GM23338 (cell line): ENCODE data around the gene SRP68. TPM values are rescaled to one million over a fixed set of nuclear protein-coding genes. Genes with fewer than 3 reads are reported as not detected.

Experiments
- ATAC-seq: fragments of 200-7000 bp; cut with Tn5 transposase; 3 replicates; pipeline ENCODE4 v1.9.1; 2020
- DNase-seq: peaks from one replicate; pipeline ENCODE4 v3.0.0-alpha.2; 2015; ENCODE audit warnings: low spot score
- H2AFZ ChIP-seq: fragments of 200-600 bp; sonication (generic); 2 replicates; pipeline ENCODE4 v1.8.0; 2016; ENCODE audit warnings: antibody characterized with exemption, mild to moderate bottlenecking, moderate library complexity
- H3F3A ChIP-seq: fragments of 200-600 bp; sonication (generic); replicated peaks from 2 replicates; pipeline ENCODE4 v1.8.0; 2017; ENCODE audit warnings: antibody characterized with exemption, mixed run types, low read depth
- H3K27ac ChIP-seq: fragments of 200-600 bp; sonication (generic); 2 replicates; pipeline ENCODE4 v1.6.1; 2016; ENCODE audit warnings: low read depth
- H3K27me3 ChIP-seq: fragments of 200-600 bp; sonication (generic); 2 replicates; pipeline ENCODE4 v1.8.0; 2016; ENCODE audit warnings: mild to moderate bottlenecking, mixed run types, moderate library complexity; ENCODE audit not compliant: insufficient read depth
- H3K36me3 ChIP-seq: fragments of 200-600 bp; sonication (generic); 2 replicates; pipeline ENCODE4 v1.8.0; 2016; ENCODE audit warnings: mild to moderate bottlenecking; ENCODE audit not compliant: insufficient read depth
- H3K4me1 ChIP-seq: fragments of 200-600 bp; sonication (generic); 2 replicates; pipeline ENCODE4 v1.8.0; 2016; ENCODE audit warnings: mild to moderate bottlenecking, moderate library complexity; ENCODE audit not compliant: insufficient read depth
- H3K4me2 ChIP-seq: fragments of 200-600 bp; sonication (generic); 2 replicates; pipeline ENCODE4 v1.7.1; 2017; ENCODE audit warnings: mixed run types
- H3K4me3 ChIP-seq: fragments of 200-600 bp; sonication (generic); 2 replicates; pipeline ENCODE4 v1.6.1; 2016; ENCODE audit warnings: mixed run types
- H3K79me2 ChIP-seq: fragments of 200-600 bp; sonication (generic); replicated peaks from 2 replicates; pipeline ENCODE4 v1.8.0; 2017; ENCODE audit warnings: mild to moderate bottlenecking; ENCODE audit not compliant: insufficient read depth
- H3K9me2 ChIP-seq: fragments of 200-600 bp; sonication (generic); 2 replicates; pipeline ENCODE4 v1.8.0; 2017; ENCODE audit not compliant: insufficient read depth
- H4K20me1 ChIP-seq: fragments of 200-600 bp; sonication (generic); replicated peaks from 2 replicates; pipeline ENCODE4 v1.8.0; 2017; ENCODE audit warnings: mild to moderate bottlenecking; ENCODE audit not compliant: insufficient read depth
- H3K27ac Mint-ChIP-seq: 2 replicates; pipeline ENCODE4 v1.8.0; 2020; ENCODE audit warnings: inconsistent platforms, mild to moderate bottlenecking, moderate library complexity, mixed read lengths
- H3K27me3 Mint-ChIP-seq: 3 replicates; pipeline ENCODE4 v1.8.0; 2022; ENCODE audit warnings: low read depth, mild to moderate bottlenecking, moderate library complexity, mixed read lengths, inconsistent platforms; ENCODE audit not compliant: insufficient read depth, poor library complexity
- H3K36me3 Mint-ChIP-seq: 3 replicates; pipeline ENCODE4 v1.8.0; 2021; ENCODE audit warnings: low read depth, mild to moderate bottlenecking, inconsistent platforms, moderate library complexity, mixed read lengths
- H3K4me1 Mint-ChIP-seq: 3 replicates; pipeline ENCODE4 v1.8.0; 2020; ENCODE audit warnings: mild to moderate bottlenecking, inconsistent platforms, mixed read lengths
- H3K4me3 Mint-ChIP-seq: 3 replicates; pipeline ENCODE4 v1.8.0; 2021; ENCODE audit warnings: moderate library complexity, mild to moderate bottlenecking, inconsistent platforms, mixed read lengths
- H3K9me3 Mint-ChIP-seq: 3 replicates; pipeline ENCODE4 v1.8.0; 2020; ENCODE audit warnings: moderate library complexity, mild to moderate bottlenecking, inconsistent platforms, mixed read lengths
- CREB1 ChIP-seq: fragments of 250-450 bp; sonication (Bioruptor Pico); IDR thresholded peaks from 2 replicates; pipeline ENCODE4 v1.5.0; 2020; ENCODE audit warnings: low read depth, mild to moderate bottlenecking, moderate library complexity
- CTCF ChIP-seq, 2 experiments: fragments of 200-600 bp in 1 of 2; sonication (generic) in 1 of 2; conservative IDR thresholded peaks; 2 replicates each; pipeline versions ENCODE4 v1.5.1 to v1.6.1; 2016 to 2017; ENCODE audit warnings: antibody characterized with exemption in 2 of 2, low read depth in 2 of 2, mild to moderate bottlenecking in 2 of 2, moderate library complexity in 1 of 2
- ETS1 ChIP-seq: IDR thresholded peaks from 2 replicates; pipeline ENCODE4 v1.6.1; 2016; ENCODE audit warnings: antibody characterized with exemption
- EZH2 ChIP-seq: fragments of 200-600 bp; sonication (generic); IDR thresholded peaks from one replicate; pipeline ENCODE4 v1.8.0; 2017; ENCODE audit warnings: antibody characterized with exemption, mild to moderate bottlenecking, low read depth; ENCODE audit not compliant: unreplicated experiment
- EZH2phosphoT487 ChIP-seq: fragments of 200-600 bp; sonication (generic); IDR thresholded peaks from one replicate; pipeline ENCODE4 v1.8.1; 2018; ENCODE audit warnings: antibody characterized with exemption; ENCODE audit not compliant: unreplicated experiment
- POLR2AphosphoS5 ChIP-seq: IDR thresholded peaks from 2 replicates; pipeline ENCODE4 v1.6.1; 2016; ENCODE audit warnings: antibody characterized with exemption, low read depth
- ZNF462 ChIP-seq: fragments of 250-450 bp; sonication (Bioruptor Pico); IDR thresholded peaks from 2 replicates; pipeline ENCODE4 v1.5.0; 2020; ENCODE audit warnings: mild to moderate bottlenecking, moderate library complexity
- polyA plus RNA-seq: library from polyadenylated mRNA; unstranded; fragments of >200 nt; fragmentation: Nextera tagmentation; extraction: Ambion mirVana; gene quantifications from 2 replicates; pipeline ENCODE4 v1.2.1, GENCODE V29; 2016
- total RNA-seq: library from RNA; depleted of rRNA; stranded (reverse); fragments of >200 nt; shearing (Covaris generic); gene quantifications from 2 replicates; pipeline ENCODE4 v1.2.3, GENCODE V29; 2014

The SRP68 gene
- total and polyA plus RNA-seq, 2 experiments from 2014 or later: 30.7 to 62.8 TPM

- Histone ChIP-seq H3K9me2 (no peaks in the 10 kb centered on the region), H3K4me2 (no peak overlapping the region), H3F3A (peaks cover 7% of the 10 kb centered on the region; the same call in 1 of the 2 replicates), H3K36me3 (no peaks in the 10 kb centered on the region), H3K4me1 (peaks cover 8% of the 10 kb centered on the region; the same call in 1 of the 2 replicates), H3K79me2 (no peaks in the 10 kb centered on the region), H3K27ac (no peak overlapping the region), H4K20me1 (no peaks in the 10 kb centered on the region), H2AFZ (no peak overlapping the region), H3K4me3 (no peak overlapping the region), H3K27me3 (no peaks in the 10 kb centered on the region)
- Mint-ChIP-seq H3K9me3 (peaks cover 4% of the 10 kb centered on the region; the same call in 2 of the 3 replicates), H3K4me1 (peaks cover 8% of the 10 kb centered on the region), H3K4me3 (no peak overlapping the region), H3K27ac (no peak overlapping the region), H3K27me3 (peaks cover 10% of the 10 kb centered on the region), H3K36me3 (no peaks in the 10 kb centered on the region)
- ATAC-seq (no peak), DNase-seq (no peak)
- TF ChIP-seq POLR2AphosphoS5 (no peak), EZH2phosphoT487 (no peak), EZH2 (no peak)
Observed at GRCh38 chr17:76115138-76115754, 42.9 kb upstream of the SRP68 start.

GRCh38 chr17:76111956-76112355 is 39.6 kb upstream of the SRP68 start:
- peaks cover 4% of the 10 kb centered on the region for H3K27me3 Mint-ChIP-seq
- no peak overlapping the region; the same call in 1 of the 2 replicates for H3K27ac Mint-ChIP-seq
- DNase-seq (no peak), ATAC-seq (no peak)
- TF ChIP-seq ETS1: no peak
- no peak for TF ChIP-seq CREB1 (CRISPR knock-in tag)
- no peak for TF ChIP-seq CTCF (conservative IDR thresholded peaks at IDR 0.05; ENCODE audit: low read depth in 2 of 2)
- no peak for TF ChIP-seq ZNF462 (CRISPR knock-in tag)
- H3K9me3 Mint-ChIP-seq: peaks cover 4% of the 10 kb centered on the region; the same call in 2 of the 3 replicates
- Histone ChIP-seq H3K36me3 (no peaks in the 10 kb centered on the region), H3K4me2 (no peak overlapping the region), H3K27ac (no peak overlapping the region), H3K4me1 (no peaks in the 10 kb centered on the region), H3K4me3 (no peak overlapping the region), H3K79me2 (no peaks in the 10 kb centered on the region), H3K9me2 (no peaks in the 10 kb centered on the region), H3K27me3 (no peaks in the 10 kb centered on the region), H2AFZ (no peak overlapping the region), H3F3A (peaks cover 4% of the 10 kb centered on the region; the same call in 1 of the 2 replicates), H4K20me1 (no peaks in the 10 kb centered on the region)
- H3K4me1 Mint-ChIP-seq: no peaks in the 10 kb centered on the region; the same call in 2 of the 3 replicates
- H3K36me3 Mint-ChIP-seq: no peaks in the 10 kb centered on the region
- H3K4me3 Mint-ChIP-seq: no peak overlapping the region
